Measurements from ENCODE around the gene SETD1A. TPM values are rescaled to one million over a fixed set of nuclear protein-coding genes. Genes with fewer than 3 reads are reported as not detected.
A peak's percentile ranks its signal among the peaks of the same experiment; 100 is the strongest.

Gene SETD1A
- total and polyA plus RNA-seq, 2 of the 8 experiments (the other 6 are each of a cell fraction or from before 2014, with no cell fraction given): 4.8 to 29.0 TPM

DNA sequence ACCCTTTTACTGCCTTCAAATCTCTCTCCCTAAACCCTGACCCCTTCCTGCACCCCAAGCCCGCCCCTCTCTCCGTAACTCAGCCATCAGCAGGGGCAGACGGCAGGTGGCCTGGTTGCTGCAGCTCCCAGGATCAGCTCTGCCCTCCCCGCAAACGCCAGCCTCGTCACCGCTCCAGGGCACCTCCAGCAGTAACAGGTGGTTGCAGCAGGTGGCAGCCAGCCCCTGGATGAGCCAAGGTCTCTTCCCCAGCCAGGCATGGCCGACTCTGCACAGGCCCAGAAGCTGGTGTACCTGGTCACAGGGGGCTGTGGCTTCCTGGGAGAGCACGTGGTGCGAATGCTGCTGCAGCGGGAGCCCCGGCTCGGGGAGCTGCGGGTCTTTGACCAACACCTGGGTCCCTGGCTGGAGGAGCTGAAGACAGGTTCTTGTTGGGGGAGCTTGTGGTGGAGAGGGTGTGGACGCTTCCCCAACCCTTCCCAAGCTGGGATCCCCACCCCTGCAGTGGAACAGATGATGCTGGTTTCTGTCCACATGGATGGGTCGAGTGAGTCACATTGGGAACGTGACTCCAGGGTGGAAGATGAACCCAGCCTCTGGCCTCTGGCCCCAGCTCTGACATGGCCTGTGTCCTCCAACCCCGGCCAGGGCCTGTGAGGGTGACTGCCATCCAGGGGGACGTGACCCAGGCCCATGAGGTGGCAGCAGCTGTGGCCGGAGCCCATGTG, 28.0 kb downstream of the SETD1A start:
- H3K4me2 ChIP-seq (ENCODE audit: insufficient read depth in 1 of 2, low read depth in 2 of 2, low read length in 2 of 2): peak overlapping the region; percentile 17 to 71; a peak in 3 of 4 replicates
- H3K23ac ChIP-seq (ENCODE audit: insufficient read length): no peak overlapping the region
- CTCF ChIA-PET (ENCODE audit: partially characterized antibody): interaction anchor here (0.7 to 5.5 kb wide), 43 partner anchors 8 to 883 kb away, joined by 3 to 39 read pairs (median 5); partner anchors contain the start of genes KAT8, PRSS8, STX4 and ZNF646
- FAIRE-seq (no peak), DNase-seq (ENCODE audit: low read depth in 1 of 2, low spot score in 2 of 2) (peak in 1 of 2 experiments; percentile 69)
- no peak overlapping the region for H4K5ac ChIP-seq (ENCODE audit: insufficient read length, low read depth, low read length)
- H3K9ac ChIP-seq (replicated peaks in 1 of 4; ENCODE audit: extremely low read depth in 1 of 4, low read depth in 3 of 4, low read length in 3 of 4): peak overlapping the region in 2 of 4 experiments; percentile 10 to 20; a peak in 1 of 7 replicates
- H3K9me3 ChIP-seq (ENCODE audit: insufficient read depth in 2 of 2, low read depth in 1 of 2, low read length in 1 of 2): no peaks in the 10 kb centered on the region
- H2BK20ac ChIP-seq (ENCODE audit: low read length): no peak overlapping the region
- peak overlapping the region; percentile 93; the same call in 1 of the 2 replicates for H2BK15ac ChIP-seq (ENCODE audit: low read length)
- no peak overlapping the region for H3K4ac ChIP-seq (replicated peaks; ENCODE audit: insufficient read length, low read depth, low read length)
- peak overlapping the region; percentile 26 for H3K56ac ChIP-seq (replicated peaks; ENCODE audit: insufficient read length, low read depth, low read length)
- no peaks in the 10 kb centered on the region for H3K79me2 ChIP-seq (ENCODE audit: control insufficient read depth in 1 of 2, insufficient read depth in 2 of 2, low read length in 2 of 2)
- H2AK5ac ChIP-seq (ENCODE audit: low read depth, low read length): no peak overlapping the region
- H3K4me3 ChIP-seq (ENCODE audit: extremely low read depth in 1 of 4, insufficient read depth in 2 of 4, low read depth in 3 of 4, low read length in 4 of 4): peak overlapping the region in 3 of 4 experiments; percentile 20 to 50 (median 40); a peak in 5 of 8 replicates
- no peak overlapping the region; the same call in 1 of the 2 replicates for H2BK12ac ChIP-seq (ENCODE audit: low read depth, low read length)
- no peaks in the 10 kb centered on the region; a peak in 1 of 7 replicates for H3K27me3 ChIP-seq (replicated peaks in 1 of 4; ENCODE audit: control insufficient read depth in 3 of 4, extremely low read depth in 1 of 4, insufficient read depth in 3 of 4, low read length in 3 of 4)
- H2BK5ac ChIP-seq (ENCODE audit: low read depth, low read length): peak overlapping the region; percentile 78; the same call in 1 of the 2 replicates
- peak overlapping the region; percentile 38 for H3K18ac ChIP-seq (ENCODE audit: extremely low read depth, low read length)
- no peak overlapping the region for H3K14ac ChIP-seq (ENCODE audit: insufficient read length)
- H2BK120ac ChIP-seq (replicated peaks; ENCODE audit: low read depth, low read length): no peak overlapping the region
- POLR2A ChIA-PET (ENCODE audit: partially characterized antibody): interaction anchor here (0.6 to 5.9 kb wide), 32 partner anchors 9 to 1012 kb away, joined by 3 to 45 read pairs (median 4); partner anchors contain the start of genes KAT8, STX4, TAOK2 and VKORC1
- H4K8ac ChIP-seq (ENCODE audit: extremely low read depth, insufficient read depth, low read length): peak overlapping the region; percentile 78; the same call in 1 of the 2 replicates
- no peak overlapping the region for H2AFZ ChIP-seq (ENCODE audit: low read length)
- H4K20me1 ChIP-seq (replicated peaks in 1 of 2; ENCODE audit: control insufficient read depth in 1 of 2, insufficient read depth in 2 of 2, low read length in 2 of 2): peaks cover 0 to 12% of the 10 kb centered on the region in 2 experiments
- peaks cover 8 to 16% (median 10%) of the 10 kb centered on the region in 4 experiments; a peak in 6 of 8 replicates for H3K36me3 ChIP-seq (ENCODE audit: control insufficient read depth in 2 of 4, insufficient read depth in 4 of 4, low read length in 3 of 4)
- 75% methylated on average over 19 of the region's 20 CpGs; no CpG with 5 or more reads in 1 of the 2 experiments for WGBS, 2 experiments (ENCODE audit: extremely low coverage in 1 of 2, insufficient coverage in 1 of 2, insufficient read length in 1 of 2, insufficient replicate concordance in 2 of 2, low coverage in 1 of 2, low lambda C conversion rate in 2 of 2, missing lambda C conversion rate in 1 of 2)
- peaks cover 3% of the 10 kb centered on the region; the same call in 1 of the 2 replicates for H3K23me2 ChIP-seq (ENCODE audit: low read depth, low read length)
- H3K79me1 ChIP-seq (ENCODE audit: low read depth, low read length): no peaks in the 10 kb centered on the region
- H4K91ac ChIP-seq (replicated peaks; ENCODE audit: insufficient read length, low read length): no peak overlapping the region
- H3K27ac ChIP-seq (ENCODE audit: low read depth, low read length): no peak overlapping the region
- H3K4me1 ChIP-seq (replicated peaks in 1 of 4; ENCODE audit: control insufficient read depth in 3 of 4, insufficient read depth in 4 of 4, low read length in 3 of 4): peaks cover 0 to 5% (median 2%) of the 10 kb centered on the region in 4 experiments; a peak in 4 of 7 replicates
- TF ChIP-seq MAX (IDR thresholded peaks at IDR 0.05): peak; percentile 64
- no peak for TF ChIP-seq BRCA1 (IDR thresholded peaks at IDR 0.05; ENCODE audit: low read depth, low read length)
- no peak for TF ChIP-seq CBX8 (IDR thresholded peaks at IDR 0.05; ENCODE audit: borderline replicate concordance, low read depth, low read length)
- no peak for TF ChIP-seq KDM1A (IDR thresholded peaks at IDR 0.05; ENCODE audit: borderline replicate concordance, low read length)
- TF ChIP-seq POLR2AphosphoS5 (IDR thresholded peaks at IDR 0.05; ENCODE audit: low read depth, low read length): no peak
- TF ChIP-seq RAD21 (IDR thresholded peaks at IDR 0.05 in 1 of 2, conservative IDR thresholded peaks at IDR 0.05 in 1 of 2; ENCODE audit: low read depth in 2 of 2, low read length in 2 of 2): peak; percentile 73 to 84
- TF ChIP-seq KDM4A (IDR thresholded peaks at IDR 0.05; ENCODE audit: low read depth, low read length, severe bottlenecking): peak; percentile 0
- TF ChIP-seq SRF (IDR thresholded peaks at IDR 0.05; ENCODE audit: low read depth, low read length): no peak
- TF ChIP-seq RFX5 (IDR thresholded peaks at IDR 0.05; ENCODE audit: borderline replicate concordance, low read depth, low read length): no peak
- TF ChIP-seq ASH2L (IDR thresholded peaks at IDR 0.05; ENCODE audit: low read length): no peak

Measured in H1 (cell line).